HG03378 (cell line): ENCODE results near the gene METRNL.
A peak's percentile ranks its signal among the peaks of the same experiment; 100 is the strongest.
"Not testable (repeated sequence)": the region's sequence is repeated elsewhere in the genome, so short reads cannot be mapped to it uniquely, and the experiment has no call there.

Experiments
- ATAC-seq: cut with Tn5 transposase; IDR thresholded peaks from one replicate; pipeline ENCODE4 v1.9.1; 2021; ENCODE audit warnings: mild to moderate bottlenecking, moderate library complexity; ENCODE audit not compliant: unreplicated experiment

METRNL gene

GRCh38 chr17:83118071-83118841 is 38.8 kb downstream of the METRNL start:
- no peak for ATAC-seq

DNA sequence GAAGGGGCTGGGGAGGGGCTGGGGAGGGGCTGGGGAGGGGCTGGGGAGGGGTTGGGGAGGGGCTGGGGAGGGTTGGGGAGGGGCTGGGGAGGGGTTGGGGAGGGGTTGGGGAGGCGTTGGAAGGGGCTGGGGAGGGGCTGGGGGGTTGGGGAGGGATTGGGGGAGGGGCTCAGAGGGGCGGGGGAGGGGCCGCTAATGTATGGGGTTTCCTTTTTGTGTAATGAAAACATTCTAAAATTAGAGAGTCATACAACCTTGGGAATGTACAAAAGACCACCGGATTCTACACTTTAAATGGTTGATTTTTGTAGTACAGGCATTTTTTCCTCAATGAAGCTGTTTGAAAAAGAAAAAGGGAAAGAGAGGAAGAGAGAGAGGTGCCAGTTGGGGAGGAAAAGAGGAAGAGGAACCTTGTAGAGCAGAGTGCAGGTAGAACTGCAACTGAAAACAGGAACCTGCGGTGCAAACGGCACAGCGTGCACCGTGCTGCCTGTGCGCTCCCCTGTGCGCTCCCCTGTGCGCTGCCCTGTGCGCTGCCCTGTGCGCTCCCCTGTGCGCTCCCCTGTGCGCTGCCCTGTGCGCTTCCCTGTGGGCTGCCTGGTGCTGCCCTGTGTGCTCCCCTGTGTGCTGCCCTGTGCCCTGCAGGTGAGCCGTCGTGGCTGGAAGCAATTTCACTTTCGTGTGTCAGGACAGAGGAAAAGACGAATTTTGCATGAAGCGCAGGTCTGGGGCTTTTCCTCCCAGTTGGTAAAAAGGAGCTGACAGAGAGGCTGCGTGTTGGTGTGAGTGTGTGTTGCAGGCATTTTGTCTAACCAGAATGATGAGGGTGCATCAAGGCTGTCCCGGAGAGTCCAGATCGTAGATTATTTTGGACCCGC is 40.8 kb downstream of the METRNL start:
- ATAC-seq: peak; percentile 76

GRCh38 chr17:83121473-83121872 is 42.1 kb downstream of the METRNL start:
- not testable (repeated sequence) for ATAC-seq

DNA sequence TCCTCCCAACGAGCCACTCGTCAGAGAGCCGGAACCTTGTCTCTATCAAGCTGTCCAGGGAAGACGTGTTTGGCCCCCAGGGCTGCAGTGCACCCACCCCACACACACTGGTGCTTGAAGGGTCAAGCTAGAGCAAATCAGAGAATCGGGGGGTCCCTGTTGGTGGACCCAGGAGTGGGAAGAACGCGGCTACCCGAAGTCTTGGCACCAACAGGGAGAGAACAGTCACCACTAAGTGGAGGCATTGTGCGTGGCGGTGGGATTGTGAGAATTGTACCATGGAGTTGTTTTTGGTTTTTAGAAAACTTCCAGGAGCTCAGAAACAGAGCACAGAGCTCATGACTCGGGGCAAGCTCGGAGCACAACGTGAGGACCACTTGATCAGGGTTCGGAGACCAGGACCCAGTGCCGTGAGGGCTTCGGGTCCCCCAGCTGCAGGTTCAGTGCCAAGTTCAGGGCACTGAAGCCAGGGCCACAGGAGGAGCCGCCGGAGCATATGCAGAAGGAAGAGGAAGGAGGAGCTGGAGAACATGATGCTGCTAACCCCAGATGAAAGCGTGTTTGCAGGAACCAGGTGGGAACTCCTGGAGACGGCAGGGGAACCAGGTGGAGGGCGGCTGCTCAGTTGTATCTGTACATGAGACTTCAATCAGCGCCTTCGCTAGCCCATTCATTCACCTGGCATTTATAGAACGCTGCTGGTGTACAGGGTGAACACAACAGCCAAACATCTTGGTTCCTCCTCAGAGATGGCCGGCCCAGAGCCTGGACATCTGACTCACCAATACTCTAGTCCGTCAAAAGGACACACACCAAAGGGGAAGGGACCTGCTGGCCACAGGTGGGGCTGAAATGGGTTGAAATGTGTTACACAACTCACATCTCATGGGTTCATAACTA is 42.8 kb downstream of the METRNL start:
- ATAC-seq: no peak

DNA sequence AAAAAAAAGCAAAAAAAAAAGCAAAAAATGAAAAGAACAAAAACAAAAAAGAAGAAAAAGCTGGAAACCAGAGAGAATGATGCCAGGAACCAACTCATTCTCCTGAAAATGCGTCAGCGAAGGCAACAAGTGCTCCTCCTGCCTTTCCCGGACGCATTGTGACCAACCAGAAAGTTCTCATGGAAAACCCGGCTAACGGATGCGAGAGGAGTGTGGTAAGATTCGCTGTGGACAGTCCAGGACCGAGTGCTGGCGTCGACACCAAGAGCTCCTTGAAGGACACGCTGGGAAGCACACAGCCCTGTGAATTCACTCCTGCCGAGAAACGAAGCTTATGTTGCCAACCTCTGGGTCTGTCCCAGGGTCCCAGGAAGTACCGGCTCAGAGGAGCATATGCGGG is 43.4 kb downstream of the METRNL start:
- no peak for ATAC-seq

DNA sequence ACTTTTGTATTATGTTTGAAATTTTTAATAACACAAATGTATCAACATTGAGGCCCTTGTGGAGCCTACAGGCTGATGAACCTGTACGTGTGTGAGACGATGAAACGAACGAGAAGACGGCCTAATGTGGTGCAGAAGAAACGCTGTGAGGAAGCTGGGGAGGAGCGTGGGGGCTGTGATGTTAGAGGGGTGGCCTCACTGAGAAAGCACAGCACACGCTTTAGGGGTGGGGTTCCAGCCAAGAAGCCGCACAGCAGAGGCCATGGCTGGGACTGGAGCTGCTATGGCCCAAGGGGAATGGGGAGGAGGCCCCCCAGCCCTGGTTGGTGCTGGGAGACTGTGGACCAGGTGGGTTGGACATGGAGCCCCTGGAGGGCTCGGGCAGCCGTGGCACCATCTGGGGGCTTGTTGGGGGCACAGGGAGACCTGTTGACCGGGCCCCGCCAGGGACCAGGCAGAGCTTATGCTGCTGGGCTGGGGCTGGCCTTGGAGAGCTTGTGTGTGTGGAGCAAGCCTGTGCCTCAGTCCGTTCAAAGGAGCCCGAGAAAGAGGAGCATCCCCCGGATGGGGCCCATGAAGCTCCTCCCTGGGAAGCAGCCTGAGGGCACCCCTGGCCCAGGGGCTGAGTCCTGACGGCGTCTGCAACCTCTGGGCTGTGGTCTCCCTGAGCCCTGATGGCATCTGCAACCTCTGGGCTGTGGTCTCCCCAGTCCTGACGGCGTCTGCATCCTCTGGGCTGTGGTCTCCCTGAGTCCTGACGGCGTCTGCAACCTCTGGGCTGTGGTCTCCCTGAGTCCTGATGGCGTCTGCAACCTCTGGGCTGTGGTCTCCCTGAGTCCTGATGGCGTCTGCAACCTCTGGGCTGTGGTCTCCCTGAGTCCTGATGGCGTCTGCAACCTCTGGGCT is 44.7 kb downstream of the METRNL start:
- ATAC-seq: no peak

GRCh38 chr17:83124871-83125514 is 45.6 kb downstream of the METRNL start:
- no peak for ATAC-seq

GRCh38 chr17:83125515-83126274 is 46.3 kb downstream of the METRNL start:
- no peak for ATAC-seq

DNA sequence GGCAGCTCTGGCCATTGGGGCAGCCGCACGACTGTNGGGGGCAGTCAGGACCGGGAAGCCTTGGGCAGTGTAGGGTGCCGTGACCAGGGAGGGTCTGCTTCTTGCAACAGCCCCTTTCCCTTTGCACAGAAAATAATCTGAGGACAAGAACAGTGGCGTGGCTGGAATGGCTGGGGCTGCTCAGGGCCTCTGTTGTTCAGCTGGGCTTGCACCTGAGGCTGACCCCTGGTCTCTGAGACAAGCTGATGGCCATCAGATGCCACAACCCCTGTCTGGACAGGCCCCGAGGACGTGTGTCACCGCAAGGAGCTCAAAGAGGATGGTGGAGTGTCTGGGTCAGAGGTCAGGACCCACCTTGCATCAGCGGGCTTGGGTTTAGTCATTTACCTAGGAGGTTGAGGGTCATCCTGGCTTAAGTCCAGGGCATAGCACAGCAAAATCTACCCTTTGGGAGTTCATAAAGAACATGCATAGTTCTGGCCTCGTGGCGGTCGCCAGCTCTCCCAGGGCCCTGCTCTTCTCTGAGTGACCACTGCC is 46.9 kb downstream of the METRNL start:
- no peak for ATAC-seq

DNA sequence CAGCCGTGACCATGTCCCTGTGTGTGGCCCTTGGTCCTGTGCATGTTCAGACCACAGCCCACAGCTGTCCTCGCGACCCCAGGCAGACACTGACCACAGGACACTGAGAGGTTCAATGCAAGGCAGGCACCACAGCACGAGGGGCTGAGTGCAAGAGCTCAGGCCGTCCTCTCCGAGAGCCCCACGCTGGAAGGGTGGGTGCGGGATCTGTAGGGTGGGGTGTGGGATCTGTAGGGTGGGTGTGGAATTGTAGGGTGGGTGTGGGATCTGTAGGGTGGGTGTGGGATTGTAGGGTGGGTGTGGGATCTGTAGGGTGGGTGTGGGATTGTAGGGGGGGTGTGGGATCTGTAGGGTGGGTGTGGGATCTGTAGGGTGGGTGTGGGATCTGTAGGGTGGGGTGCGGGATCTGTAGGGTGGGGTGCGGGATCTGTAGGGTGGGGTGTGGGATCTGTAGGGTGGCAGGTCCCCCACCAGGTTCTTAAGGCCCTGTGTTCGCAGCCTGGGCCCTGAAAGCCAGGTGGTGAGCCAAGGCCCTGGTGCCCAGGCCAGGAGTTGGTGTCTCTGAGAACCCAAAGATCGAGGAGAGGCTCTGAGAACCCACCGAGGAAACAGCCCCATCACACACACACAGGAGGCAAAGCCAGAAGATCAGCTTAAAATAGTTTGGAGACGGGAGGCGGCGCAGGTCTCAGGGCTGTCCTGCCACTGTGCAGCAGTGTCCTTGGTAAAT is 48.2 kb downstream of the METRNL start:
- no peak for ATAC-seq

- no peak for ATAC-seq
These were observed 49.2 kb downstream of the METRNL start for GRCh38 chr17:83128306-83129240.

- ATAC-seq: no peak
These were observed 50.3 kb downstream of the METRNL start for GRCh38 chr17:83129676-83130075.

GRCh38 chr17:83131401-83132011 is 52.1 kb downstream of the METRNL start:
- no peak for ATAC-seq

- no peak for ATAC-seq
These were observed 53.1 kb downstream of the METRNL start for GRCh38 chr17:83132251-83133081.

DNA sequence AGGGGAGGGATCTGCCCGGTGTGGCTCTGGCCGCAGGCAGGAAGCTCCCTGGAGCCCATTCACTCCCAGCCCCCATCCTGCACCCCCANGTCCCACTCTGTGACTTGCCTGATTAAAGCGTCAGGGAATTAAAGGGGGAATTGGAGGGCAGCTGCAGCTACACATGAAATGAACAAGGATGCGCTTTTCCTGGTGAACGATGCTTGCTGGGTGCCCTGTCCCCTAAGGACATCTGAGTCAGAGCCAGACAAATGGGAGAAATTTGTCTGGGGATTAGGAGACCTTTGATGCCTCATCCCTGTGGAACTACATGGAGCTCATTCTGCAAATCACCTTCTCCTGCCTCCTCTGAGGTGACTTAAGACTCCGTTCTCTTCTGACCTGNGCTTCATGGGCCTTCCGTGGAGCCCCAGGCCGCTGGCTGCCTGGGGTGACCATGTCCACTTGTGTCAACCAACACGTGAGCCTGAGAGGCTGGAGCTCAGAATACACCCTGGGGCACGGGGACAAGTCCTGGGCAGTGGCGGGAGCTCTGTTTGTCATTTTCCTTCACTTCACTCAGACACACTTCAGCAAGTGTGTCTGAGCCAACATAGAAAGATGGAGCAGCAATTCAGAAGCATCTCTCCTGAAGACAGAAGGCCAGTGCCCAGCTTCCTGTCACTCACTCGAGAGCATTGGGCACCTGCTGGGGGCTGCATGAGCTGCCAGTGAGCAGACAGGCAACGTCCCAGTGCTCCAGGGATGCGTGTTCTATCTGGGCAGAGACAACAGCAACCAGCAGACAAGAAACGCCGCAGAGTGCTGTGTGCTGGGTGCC is 54.1 kb downstream of the METRNL start:
- no peak for ATAC-seq
